NK-92 treated with Interleukin-12 subunit alpha and Interleukin-12 subunit beta, amount 100 ng/mL, for 24 hours (cell line): ENCODE results near the gene ANXA5.
"Not testable (repeated sequence)": the region's sequence is repeated elsewhere in the genome, so short reads cannot be mapped to it uniquely, and the experiment has no call there.

Experiments used
- DNase-seq: peaks from one replicate; lab custom pipeline; 2025; lab: John Stamatoyannopoulos, UW

Gene ANXA5

GRCh38 chr4:121679267-121679666 lies 17.5 kb downstream of the ANXA5 start:
- DNase-seq = no peak

GRCh38 chr4:121677524-121677923 lies 19.3 kb downstream of the ANXA5 start:
- no peak for DNase-seq

GRCh38 chr4:121676345-121677075 lies 20.3 kb downstream of the ANXA5 start:
- no peak for DNase-seq

GRCh38 chr4:121675715-121676114 lies 21.1 kb downstream of the ANXA5 start:
- DNase-seq = no peak

GRCh38 chr4:121674696-121675095 lies 22.1 kb downstream of the ANXA5 start:
- DNase-seq = no peak

- no peak for DNase-seq
Observed at GRCh38 chr4:121674191-121674590, 22.6 kb downstream of the ANXA5 start.

- no peak for DNase-seq
Observed at GRCh38 chr4:121669163-121669550, 27.6 kb downstream of the ANXA5 start.

- DNase-seq = no peak
Observed at GRCh38 chr4:121668368-121669162, 28.2 kb downstream of the ANXA5 start.

- DNase-seq = no peak
Observed at GRCh38 chr4:121666091-121666679, 30.6 kb downstream of the ANXA5 start.

- no peak for DNase-seq
Observed at GRCh38 chr4:121665371-121665770, 31.4 kb downstream of the ANXA5 start.

- no peak for DNase-seq
Observed at GRCh38 chr4:121662225-121662624, 34.6 kb downstream of the ANXA5 start.

- DNase-seq = not testable (repeated sequence)
Observed at GRCh38 chr4:121660175-121660933, 36.4 kb downstream of the ANXA5 start.

- DNase-seq = no peak
Observed at GRCh38 chr4:121658125-121658524, 38.7 kb downstream of the ANXA5 start.

GRCh38 chr4:121656269-121656641 lies 40.5 kb downstream of the ANXA5 start:
- DNase-seq = no peak

- DNase-seq = no peak
Observed at GRCh38 chr4:121655320-121656268, 41.2 kb downstream of the ANXA5 start.

- no peak for DNase-seq
Observed at GRCh38 chr4:121654738-121655137, 42.0 kb downstream of the ANXA5 start.

GRCh38 chr4:121653986-121654385 lies 42.8 kb downstream of the ANXA5 start:
- DNase-seq = no peak

- DNase-seq = no peak
Observed at GRCh38 chr4:121653214-121653613, 43.6 kb downstream of the ANXA5 start.

- no peak for DNase-seq
Observed at GRCh38 chr4:121651597-121651996, 45.2 kb downstream of the ANXA5 start.

GRCh38 chr4:121650741-121651140 lies 46.0 kb downstream of the ANXA5 start:
- DNase-seq = no peak

- no peak for DNase-seq
Observed at GRCh38 chr4:121648516-121648915, 48.3 kb downstream of the ANXA5 start.
